ENCODE data around the gene DDN.

The DDN gene

DNA sequence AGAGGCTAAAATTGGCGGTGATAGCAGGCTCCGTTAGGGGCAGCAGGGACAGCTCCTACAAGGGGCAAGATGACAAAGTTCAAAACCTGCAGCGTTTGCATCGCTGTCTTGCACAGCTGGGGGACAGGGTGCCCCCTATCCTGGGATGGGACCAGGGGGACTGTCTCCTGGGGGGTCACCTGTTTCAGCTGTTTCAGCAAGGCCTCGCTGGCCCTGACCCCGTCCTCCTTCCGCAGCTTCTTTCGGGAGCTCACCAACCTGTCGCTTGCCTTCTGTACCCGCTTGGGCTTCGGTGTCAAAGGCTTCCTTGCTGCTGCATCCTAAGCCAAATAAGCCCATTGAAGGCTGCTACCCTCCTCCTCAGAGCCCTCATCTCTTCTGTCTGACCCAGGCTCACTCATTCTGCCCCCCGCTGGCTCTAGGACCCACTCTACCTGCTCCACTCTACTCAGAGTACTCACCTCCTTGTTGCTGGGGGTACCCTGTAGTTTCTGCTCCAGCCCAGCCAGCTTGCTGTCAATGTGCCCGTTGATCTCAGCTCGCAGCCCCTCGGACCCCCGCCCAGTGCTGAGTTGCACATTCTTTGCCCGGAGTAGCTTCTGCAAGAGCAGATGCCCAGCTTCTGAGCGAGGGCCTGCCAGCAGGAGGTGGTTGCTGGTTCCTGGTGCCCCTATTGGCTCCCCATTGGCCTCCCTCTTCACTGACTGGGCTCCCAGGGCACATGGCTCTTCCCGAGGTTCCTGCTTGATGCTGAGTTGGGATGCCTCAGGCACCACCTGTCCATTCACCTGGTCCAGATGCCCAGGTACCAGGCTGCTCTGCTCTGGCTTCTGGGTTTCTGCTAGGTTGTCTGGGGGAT lies 31.8 kb upstream of the DDN start:
- DNase-seq = no peak

DNA sequence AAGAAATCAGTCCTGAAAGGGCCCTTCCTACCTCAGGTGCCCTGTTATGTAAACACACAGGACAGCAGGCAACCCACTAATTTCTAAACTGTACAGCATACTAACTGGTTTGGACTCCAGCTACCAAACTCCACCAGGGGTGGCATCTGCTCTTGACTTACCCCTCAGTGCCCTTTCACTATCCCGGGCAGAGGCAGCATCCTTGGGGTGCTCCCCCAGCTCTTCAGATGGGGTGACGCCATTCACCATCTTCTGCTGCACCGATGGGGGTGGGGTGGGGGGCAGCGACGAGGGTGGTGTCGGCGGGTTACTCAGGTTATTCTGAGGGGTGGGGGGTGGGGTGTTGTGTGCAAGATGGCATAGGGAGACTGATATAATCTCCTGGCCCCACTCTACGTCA lies 30.9 kb upstream of the DDN start:
- no peak for DNase-seq

DNA sequence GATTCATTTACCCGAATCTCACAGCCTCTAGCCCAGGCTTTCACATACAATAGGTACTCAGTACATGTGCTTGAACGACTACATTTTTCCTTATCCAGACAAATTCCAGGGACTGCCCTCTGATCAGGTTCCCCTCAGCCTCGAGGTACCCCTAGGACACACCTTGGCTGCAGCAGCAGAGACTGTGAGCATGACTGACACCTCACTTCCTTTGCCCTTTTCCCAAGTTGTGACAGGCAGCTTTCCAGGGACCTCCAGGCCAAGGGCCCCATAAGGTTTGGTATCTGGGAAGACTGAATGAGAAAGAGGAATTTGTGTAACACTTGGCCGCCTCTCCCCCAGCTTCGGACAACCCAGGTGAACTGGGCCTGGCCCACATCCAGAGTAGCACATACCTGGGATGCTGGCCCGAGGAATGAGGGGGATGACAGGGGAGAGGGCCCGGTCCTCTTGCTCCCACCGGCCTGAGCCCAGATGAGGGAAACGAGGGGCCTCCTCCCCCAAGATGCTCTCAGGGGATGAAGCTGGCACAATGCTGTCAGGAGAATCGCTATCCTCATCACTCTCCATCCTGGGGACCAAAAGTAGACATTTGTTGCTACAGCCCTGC lies 29.6 kb upstream of the DDN start:
- DNase-seq = no peak

DNA sequence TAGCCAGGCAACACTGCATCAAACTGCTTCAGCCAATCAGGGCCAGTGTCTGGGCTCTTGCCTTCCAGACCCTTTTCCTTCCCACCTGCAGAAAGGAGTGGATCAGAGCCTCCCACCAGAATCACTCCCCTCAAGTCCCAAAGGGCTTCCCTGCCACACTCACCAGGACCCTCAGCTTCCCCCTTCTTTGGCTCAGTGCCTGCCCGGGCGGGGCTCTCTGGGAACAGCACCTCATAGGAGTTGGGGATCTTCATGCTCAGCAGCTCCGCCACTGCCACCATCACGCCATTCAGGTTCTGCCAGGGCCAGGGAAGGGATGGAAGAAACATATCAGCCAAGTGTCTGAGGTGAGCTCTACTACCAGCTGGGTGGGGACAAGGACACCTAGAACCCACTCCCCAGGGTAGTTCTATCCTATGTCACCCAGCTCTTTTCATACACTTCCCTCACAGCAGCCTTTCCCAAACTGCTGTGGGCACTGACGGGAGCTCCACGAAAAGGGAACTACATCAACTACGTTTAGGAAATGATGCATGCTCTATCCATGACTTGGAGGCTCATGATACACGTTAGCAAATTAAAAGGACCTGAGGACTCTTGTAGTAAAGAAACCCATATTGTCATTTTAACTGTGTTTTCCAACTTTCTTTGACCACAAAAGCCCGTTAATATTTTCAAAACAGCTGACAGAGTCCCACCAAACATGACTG lies 28.8 kb upstream of the DDN start:
- DNase-seq = no peak

DNA sequence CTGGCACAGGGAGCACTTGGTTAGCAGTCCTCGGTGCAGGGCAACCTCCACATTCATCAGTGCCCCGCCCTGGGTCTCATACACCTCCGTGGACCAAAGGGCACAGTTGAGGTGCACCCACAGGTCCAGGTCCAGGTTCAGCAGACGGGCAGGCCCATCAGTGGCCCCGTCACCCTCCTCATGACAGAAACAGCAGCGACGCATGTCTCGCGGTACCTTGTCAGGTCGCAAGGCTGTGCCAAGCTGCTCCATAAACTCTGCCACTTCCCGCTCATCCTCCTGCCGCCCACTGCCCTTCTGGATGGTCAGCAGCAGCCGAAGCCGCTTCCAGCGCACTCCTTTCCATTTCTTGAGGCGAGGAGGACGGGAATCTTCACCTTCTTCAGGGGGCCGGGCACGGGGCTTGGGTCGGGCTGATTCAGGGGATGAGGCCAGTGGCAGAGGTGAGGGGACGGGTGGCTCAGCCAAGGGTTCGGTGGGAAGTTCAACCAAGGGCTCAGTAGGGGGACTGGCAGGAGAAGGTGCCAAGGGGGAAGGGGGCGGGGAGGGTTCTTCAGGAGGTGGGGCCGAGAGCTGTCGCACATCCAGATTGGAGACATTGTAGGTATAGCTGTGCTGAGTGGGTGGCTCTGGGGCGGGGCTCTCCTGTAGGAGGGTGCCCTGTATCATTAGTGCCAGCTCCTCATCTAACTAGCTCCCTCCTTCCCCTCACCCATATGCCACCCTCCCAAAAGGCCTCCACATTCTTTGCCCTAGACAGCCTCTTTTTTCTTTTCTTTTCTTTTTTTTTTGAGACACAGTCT lies 27.7 kb upstream of the DDN start:
- no peak for DNase-seq

DNA sequence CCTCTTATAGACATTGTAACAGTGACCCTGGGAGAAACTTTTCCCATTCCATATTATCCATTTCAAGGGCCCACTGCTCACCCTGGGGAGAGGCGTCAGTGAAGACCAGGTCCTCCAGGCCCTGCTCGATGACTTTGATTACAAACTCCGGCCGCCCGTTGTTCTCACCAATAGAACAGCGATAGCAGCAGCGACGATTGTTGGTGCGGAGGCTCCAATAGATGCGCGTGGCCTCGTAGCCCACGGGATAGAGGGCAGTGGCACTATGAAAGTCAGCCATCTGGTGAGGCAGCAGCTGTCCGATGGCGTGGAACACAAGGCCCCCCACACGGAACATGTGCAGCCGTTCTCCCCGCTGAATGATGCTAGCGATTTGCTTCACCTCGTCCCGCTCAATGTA lies 26.9 kb upstream of the DDN start:
- no peak for DNase-seq

DNA sequence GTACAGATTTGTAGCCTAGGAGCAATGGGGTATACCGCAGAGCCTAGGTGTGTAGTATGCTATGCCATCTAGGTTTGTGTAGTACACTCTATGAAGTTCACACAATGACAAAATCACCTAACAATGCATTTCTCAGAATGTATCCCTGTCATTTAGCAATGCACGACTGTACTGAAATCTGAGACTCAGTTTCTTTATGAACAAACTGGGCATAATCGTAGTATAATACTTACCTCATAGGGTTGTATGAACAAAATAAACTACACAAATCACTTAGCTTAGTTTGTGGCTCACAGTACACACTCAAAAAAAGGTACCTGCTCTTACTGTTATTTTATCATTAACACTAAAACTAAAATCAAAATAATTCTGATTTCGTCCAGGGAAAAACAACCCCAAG lies 26.3 kb upstream of the DDN start:
- no peak for DNase-seq

DNA sequence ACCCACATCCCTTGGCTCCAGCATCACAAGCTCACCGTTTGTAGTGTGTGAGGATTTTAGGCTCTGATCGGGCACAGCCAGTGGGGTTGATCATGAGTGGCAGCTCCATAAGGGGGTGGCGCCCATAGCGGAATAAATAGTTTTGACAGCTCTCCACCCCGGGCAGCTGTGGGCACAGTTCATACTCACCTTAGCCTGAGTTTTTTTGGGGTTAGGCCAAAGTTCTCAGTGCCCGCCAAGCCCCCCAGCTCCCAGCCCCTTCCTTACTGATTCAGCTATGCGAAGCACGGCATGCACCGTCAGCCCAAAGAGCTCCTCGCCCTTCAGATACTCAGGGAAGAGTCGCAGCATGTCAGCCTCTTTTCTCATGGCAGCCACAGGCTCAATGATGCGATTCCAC lies 25.4 kb upstream of the DDN start:
- no peak for DNase-seq

DNA sequence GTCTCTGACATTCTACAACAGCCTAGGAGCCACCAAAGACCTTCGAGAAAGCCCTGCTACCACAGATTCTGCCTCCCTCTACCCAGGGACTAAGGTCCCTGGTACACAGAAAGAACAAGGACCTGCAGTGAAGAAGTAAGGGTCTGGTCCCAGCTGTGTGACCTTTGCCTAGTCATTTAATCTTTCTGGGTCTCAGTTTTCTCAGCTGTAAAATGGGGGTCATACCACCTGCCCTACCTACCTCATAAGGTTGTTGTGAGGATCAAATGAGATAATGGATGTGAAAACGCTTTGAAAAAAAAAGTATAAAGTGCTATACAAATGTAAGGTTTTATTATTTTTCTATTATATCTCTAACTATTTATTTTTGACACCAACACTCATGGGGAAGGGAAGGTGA lies 24.6 kb upstream of the DDN start:
- DNase-seq = no peak

DNA sequence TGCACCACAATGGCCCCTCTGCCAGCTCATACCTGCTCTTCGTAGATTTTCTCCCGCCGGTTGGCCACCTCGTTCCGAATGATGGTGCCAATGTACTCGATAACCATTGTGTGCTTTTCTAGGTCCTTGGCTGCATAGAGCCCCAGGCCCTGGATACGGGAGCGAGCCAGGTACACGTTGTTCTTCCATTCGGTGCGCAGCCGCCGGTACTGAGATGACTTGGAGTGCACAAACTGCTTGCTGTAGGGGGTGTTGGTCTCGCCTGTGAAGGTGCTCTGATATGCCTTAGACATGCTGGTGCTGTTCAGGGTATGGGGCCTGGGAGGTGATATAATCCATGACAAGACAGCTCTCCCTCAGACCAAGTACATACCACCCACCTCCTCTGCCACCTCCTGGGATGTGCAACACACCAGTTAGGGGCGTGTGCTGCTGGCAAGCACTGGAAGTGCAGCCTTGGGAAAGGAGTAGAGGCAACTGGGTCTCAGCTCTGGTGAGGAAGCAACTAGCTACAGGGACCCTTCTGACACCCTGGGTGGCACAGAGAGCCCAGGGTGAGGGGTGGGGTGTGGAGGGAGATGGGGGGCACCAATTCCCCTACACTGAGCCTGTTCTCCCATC lies 23.5 kb upstream of the DDN start:
- DNase-seq = no peak

DNA sequence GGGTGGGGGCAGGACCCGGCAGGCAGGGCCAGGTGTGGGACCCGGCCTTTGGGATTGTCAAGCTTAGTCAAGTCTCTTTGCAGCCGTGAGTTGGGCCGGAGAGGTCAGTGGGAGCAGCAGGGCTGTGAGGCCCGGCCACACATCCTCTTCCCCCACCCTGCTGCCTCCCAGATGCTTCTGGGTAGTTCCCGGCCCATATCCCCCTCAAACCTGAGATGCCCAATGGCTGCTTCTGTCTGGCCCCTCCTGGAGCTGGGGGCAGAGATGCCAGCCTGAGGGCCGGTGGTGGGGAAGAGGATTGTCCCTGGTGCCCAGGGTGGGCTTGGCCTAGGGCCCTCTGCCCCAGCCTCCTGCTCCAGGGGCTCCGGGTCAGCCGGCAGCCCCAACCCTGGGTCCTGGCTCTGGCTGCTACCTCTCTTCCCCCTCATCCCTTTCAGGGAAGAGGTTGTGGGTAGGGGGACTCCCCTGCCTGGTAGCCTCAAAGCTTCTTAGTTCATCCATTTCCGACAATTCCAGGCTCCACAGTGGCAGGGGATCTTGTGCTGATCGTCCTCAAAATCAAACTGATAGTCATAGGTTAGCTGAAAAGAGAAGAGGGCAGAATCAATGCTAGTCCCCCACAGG lies 22.2 kb upstream of the DDN start:
- no peak for DNase-seq

DNA sequence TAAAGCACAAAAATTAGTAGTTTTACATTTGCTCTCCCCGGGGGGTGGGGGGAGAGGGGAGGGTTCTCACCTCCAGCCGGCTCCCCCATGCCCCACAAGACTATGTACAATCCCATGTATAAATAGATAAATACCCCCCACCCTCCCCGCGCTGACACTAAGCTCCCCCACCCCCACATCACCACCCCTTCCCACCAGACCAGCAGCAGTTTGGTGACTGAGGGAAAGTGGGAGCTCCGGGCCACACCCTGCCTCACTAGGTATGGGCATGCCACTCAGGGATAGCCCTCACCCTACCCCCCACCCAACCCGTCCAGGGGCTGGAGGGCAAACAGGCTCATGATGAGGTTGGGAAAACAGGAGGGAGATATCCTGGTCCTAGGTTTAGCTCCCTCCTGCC lies 21.3 kb upstream of the DDN start:
- no peak for DNase-seq

DNA sequence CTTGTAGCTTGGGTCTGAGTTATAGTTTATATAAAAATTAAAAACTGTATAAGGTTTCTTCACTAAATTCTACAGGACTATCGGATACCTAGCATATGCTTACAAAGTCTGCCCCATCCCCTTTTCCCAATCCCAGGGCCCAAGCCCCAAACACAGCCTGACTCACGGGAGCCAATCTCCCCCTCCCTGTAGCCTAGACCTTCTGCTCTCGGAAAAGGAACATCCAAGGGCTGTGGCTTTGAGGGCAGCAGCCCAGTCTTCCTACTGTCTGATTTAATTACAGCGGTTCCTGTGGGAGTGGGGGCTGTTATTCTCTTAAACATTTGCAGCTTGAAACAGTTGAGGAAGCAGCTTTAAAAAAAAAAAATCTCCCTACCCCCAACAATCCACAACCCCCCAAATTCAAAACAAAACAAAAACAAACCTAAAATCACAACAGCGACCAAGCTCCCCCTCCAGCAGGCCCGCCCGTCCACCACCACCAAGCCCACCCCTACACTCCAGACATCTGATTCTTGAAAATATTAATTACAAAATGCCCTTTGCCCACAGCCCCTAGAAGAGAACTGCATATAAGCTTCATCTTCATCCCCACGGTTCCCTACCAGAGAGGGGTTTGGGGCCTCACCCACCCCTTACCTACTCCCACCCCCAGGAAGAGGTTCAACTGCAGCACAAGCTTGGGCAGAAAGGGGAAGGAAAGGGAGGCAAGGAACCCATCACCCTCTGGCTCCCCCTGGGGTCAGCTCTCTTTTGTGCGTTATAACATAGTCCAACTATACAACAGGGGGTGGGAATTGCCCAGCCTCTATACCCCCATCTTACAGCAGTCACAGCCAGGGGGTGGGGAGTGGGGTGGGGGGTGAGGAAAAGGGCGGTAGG lies 20.5 kb upstream of the DDN start:
- peak; percentile 32 for DNase-seq

DNA sequence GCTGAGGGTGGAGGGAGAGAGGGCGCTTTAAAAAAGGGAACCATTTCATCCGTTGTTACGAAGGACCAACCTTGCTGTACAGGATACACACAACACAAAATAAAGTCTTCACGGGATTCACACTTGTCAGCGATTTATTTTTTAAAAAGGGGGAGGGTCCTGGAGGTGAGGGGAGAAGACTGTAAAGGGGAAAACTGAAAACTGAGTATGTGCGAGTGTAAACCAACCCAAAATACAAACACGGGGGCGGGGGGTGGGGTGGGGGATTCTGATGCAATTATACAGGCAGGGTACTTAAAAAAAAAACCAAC lies 19.9 kb upstream of the DDN start:
- no peak for DNase-seq

DNA sequence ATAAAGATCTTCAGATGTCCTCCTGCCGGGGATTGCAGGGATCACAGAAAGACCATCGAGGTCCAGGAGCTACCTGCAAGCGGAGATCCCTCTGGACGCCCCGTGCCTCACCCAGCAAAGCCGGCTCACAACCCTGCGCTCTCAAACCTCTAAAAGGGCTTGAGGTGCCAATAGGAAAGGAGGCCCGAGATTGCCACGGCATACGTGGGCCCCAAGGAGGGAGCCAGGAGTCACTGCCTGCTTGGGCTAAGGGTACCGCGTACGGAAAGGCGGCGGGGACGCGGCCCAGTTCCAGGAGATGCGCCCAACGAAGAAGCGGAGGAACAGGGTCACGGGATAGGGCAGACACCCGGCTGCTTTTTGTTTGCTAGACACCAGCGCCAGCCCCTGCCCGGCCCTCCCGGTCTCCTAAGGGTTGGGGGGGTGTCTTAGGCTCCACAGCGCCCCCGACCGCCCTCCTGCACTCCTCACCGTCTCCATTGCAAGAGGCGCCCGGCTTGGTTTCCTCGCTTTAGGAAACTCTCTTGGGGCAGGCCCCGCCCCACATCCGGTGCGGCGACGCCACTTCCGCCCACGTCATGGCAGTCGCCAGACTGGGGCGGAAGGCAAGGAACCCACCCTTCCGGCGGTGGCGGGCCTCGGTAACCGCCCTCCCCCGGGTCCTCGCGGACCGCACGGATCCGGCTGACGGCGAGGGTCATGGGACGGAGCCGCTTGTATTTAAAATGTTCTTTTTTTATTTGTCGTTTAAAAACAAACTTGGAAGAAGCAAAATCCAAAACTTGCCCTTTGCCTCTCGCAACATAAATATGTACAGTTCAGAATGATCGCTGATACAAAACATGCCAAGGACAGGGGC lies 19.3 kb upstream of the DDN start, which contains the start of gene PRKAG1:
Gene PRKAG1 (minus strand): TSS at position 516 of the 859 bp plus-strand sequence. CDS start 36 bp downstream, at position 480.
- DNase-seq = peak; percentile 97

DNA sequence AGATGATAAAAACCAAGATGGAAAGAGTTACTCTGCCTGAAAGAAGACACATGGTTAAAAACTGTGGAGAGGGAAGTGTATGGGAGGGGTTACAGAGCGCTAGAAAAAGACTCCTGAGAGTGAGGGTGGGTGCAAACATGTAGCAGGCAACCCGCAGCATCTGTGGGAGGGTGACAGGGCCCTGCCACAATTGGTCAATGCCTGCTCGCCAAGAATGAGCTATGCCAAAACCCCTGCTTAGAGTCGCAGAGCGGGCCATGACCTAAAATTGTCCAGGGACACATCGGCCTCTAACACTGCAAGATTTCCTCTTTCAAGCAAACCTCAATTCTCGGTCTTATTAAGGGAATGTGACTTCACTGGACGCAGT lies 18.7 kb upstream of the DDN start:
- peak; percentile 14 for DNase-seq

DNA sequence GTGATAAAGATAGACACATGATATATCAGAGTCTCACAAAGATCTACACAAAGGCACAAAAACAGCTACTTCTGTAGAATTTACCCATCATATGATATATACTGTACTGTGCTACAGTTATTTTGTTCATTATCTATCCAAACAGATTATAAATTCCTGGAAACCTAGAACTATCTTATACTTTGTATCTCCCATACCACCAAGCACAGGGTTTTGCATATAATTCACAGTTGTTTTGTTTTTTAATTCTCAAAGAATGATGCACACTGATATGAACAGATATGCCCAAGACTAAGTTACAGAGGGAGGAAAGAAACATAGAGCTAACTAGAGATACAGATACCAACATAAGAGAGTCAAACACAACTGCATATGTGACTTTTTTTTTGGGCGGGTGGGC lies 16.0 kb upstream of the DDN start:
- no peak for DNase-seq

DNA sequence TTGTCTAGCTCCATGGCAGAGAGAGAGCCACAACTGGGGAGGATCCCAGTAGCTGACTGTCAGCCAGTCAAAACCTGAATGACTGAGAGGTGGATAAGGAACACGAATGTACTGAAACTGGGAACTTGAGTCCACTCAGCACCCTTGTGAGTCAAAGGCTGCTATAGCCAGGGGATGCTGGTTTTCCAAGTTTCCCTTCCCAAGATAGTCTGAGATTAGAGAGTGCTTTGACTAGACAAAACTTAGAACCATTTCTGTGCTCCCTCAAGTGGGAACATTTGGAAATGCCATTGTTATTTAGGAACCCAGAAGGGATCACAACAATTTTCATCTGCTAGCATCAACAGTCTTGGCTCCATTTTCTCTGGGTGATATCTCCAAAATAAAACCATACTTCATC lies 15.4 kb upstream of the DDN start:
- no peak for DNase-seq

DNA sequence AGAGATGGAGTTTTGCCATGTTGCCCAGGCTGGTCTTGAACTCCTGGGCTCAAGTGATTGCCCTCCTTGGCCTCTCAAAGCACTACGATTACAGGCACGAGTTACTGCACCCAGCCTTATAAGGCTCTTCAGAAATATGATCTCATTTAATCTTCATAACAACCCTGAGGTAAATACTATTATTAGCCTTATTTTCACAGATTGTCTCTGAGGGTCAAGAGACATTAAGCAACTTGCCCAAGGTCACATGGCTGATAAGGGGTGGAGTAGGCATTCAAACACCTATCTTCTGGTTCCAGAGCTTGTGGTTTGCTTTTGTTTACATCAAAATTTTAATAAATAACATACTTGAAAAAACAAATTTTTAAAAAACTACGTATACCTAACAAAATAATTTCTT lies 14.3 kb upstream of the DDN start:
- no peak for DNase-seq

DNA sequence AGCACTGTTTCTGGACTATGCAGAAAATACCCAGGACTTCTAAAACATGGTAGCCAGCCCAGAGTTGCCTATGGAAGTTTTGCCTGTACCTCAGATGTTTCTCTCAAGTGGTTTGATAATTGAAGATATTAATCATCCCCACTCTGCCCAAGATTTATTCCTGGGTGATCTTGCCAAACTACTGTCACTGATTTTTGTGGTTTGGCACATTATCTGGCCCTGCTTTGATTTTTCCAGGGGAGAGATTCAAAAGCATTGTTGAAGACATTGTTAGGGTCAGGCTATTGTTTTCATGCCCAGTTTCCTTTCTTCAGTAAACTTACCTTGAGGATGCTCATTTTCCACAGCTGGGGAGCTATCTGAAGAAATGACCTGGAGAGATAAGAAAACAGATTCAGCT lies 13.6 kb upstream of the DDN start:
- DNase-seq = no peak
